Measurements from ENCODE around the gene TLR9. TPM values are rescaled to one million over a fixed set of nuclear protein-coding genes. Genes with fewer than 3 reads are reported as not detected.

The TLR9 gene
- total RNA-seq, 4 donors from 2014 or later, result 0.19 TPM; not detected in 3

DNA sequence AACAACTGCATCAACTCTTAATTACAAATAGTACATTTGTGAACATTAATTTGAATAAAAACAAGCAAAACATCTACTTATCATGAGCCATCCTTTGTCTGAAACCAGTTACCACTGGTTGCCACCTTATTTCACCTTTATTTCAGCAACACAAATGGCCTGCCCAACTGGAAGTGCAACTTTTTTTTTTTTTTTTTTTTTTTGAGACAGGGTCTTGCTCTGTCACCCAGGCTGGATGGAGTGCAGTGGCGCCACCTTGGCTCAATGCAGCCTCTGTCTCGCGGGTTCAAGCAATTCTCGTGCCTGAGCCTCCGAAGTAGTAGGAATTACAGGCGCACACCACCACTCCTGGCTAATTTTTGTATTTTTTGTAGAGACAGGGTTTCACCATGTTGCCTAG, 39.9 kb upstream of the TLR9 start:
- DNase-seq (ENCODE audit: low spot score), result no peak
- TF ChIP-seq, protein P1, sequence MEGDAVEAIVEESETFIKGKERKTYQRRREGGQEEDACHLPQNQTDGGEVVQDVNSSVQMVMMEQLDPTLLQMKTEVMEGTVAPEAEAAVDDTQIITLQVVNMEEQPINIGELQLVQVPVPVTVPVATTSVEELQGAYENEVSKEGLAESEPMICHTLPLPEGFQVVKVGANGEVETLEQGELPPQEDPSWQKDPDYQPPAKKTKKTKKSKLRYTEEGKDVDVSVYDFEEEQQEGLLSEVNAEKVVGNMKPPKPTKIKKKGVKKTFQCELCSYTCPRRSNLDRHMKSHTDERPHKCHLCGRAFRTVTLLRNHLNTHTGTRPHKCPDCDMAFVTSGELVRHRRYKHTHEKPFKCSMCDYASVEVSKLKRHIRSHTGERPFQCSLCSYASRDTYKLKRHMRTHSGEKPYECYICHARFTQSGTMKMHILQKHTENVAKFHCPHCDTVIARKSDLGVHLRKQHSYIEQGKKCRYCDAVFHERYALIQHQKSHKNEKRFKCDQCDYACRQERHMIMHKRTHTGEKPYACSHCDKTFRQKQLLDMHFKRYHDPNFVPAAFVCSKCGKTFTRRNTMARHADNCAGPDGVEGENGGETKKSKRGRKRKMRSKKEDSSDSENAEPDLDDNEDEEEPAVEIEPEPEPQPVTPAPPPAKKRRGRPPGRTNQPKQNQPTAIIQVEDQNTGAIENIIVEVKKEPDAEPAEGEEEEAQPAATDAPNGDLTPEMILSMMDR (IDR thresholded peaks at IDR 0.05), result no peak
- ATAC-seq (ENCODE audit: low FRiP score), result no peak

DNA sequence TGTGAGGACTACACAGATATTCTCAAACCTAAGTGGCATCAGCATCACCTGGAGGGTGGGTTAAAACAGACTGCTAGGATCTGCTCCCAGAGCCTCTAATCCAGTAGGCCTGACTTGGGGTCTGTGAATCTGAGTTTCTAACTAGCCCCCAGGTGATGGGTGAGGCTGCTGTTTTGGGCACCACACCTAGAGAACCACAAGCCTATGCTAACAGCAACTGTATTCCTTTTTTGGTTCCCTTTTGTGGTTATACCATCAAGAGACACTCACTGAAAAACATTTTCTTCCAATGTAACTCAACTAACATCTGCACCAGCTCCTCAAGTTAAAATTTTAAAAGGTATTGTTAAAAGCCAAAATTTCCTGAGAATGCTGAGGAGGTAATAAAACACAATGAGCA, 37.0 kb upstream of the TLR9 start:
- DNase-seq (ENCODE audit: low spot score), result no peak
- no peak for ATAC-seq (ENCODE audit: low FRiP score)
- TF ChIP-seq, protein P1 (IDR thresholded peaks at IDR 0.05), result no peak

DNA sequence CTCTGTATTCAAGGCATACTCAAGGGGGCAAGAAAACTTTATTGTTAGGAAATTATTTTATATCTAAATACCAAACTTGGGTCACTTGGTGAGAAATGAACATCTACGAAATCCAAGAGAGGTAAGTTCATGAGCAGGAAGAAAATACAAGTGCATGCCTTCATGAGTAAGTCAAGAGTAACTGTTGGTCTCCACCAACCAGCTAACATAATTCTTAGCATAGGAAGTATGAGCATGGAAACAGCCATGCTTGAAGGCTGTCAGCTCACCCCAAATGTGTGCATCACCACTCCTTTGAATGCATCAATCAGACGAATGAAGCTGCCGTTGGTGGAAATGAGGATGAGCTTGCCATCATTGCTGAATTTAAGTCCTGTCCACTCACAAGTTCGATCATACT, 34.0 kb upstream of the TLR9 start:
- TF ChIP-seq, protein P1 (IDR thresholded peaks at IDR 0.05), result no peak
- ATAC-seq (ENCODE audit: low FRiP score) (no peak), DNase-seq (ENCODE audit: low spot score) (no peak)

DNA sequence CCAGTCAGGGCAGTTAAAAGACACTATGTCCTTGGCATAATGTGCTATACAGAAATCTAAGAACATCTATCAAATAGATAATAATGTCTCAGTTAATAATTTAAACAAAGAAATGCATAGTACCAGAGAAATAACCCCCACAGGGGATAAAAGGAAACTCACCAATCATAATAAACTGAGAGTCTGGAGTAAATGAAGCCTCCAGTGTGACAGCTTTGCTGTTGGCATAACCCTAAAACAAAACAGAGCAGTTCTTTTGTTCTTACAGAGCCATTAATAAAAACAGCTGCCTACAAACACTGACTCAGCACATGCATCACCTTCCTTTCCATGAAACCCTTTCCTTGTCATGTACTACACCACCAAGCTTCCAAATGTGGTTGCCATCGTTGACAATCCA, 33.6 kb upstream of the TLR9 start:
- TF ChIP-seq, protein P1 (IDR thresholded peaks at IDR 0.05), result no peak
- DNase-seq (ENCODE audit: low spot score) (no peak), ATAC-seq (ENCODE audit: low FRiP score) (no peak)

DNA sequence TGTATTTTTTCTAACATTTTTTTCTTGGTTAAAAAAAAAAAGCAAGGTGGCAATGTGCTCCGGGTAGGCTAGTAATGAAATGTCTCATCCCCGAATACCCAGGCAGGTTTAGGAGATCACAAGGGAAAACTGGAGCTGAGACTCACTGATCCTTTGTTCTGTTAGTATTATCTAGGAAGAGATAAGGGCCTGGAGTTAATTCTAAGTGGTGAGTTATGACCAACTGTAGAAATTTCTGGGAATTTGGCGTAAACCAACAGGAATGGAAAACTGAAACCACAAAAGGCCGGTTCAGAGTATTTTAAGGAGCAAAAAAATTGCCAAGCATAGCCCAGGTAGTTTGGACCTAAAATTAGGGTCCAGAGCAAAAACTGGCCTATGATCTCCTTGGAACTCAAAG, 32.5 kb upstream of the TLR9 start:
- no peak for DNase-seq (ENCODE audit: low spot score)
- ATAC-seq (ENCODE audit: low FRiP score), result no peak
- TF ChIP-seq, protein P1 (IDR thresholded peaks at IDR 0.05), result no peak

DNA sequence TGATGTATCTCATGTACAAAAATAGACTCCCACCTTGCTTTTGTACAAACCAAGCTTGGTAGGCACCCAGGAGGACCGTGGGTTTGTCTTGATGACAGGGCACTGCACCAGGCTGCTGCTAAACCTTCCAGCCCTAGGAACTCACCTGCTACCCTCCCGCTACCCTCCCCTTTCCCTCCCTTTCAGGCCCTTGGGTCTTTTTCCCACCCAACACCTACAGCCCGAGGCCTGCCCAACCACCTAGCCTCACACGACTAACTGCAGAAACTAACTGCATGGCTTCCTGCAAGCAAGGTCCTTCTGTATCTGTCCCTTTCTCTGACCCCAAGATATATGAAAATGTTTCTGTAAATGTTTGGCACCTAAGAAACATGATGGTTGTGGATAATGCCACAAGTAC, 31.2 kb upstream of the TLR9 start:
- TF ChIP-seq, protein P1 (IDR thresholded peaks at IDR 0.05), result no peak
- no peak for ATAC-seq (ENCODE audit: low FRiP score)
- DNase-seq (ENCODE audit: low spot score), result no peak

DNA sequence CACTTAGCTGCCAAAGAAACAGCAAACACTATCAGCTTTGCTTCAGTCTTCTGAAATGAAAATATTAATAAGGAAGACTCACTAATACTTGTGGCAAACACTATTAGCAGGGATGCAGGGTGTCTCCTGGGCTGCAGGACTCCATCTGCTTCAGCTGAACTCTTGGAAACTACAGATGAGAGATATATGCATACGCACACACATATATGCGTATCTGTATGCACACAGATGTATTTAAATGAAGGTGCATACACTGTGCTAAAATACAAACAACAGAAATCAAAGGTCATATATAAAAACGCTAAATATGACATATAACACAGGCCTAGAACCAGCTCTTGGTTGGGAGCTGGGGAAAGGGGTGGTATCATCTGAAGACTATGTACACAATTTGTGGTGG, 30.7 kb upstream of the TLR9 start:
- DNase-seq (ENCODE audit: low spot score), result no peak
- no peak for ATAC-seq (ENCODE audit: low FRiP score)
- TF ChIP-seq, protein P1 (IDR thresholded peaks at IDR 0.05), result no peak
